Mammary epithelial cell (primary cell): ENCODE measurements around the gene SYNE1.

Source experiments
- CTCF ChIP-seq, 2 donors: IDR thresholded peaks in 1 of 2; conservative IDR thresholded peaks in 1 of 2; 2 replicates each; pipeline ENCODE4 v1.5.1; 2011 to 2012; ENCODE audit warnings: inconsistent platforms in 2 of 2, low read length in 2 of 2, mild to moderate bottlenecking in 2 of 2, control low read depth in 1 of 2, low read depth in 1 of 2; ENCODE audit not compliant: insufficient read depth in 1 of 2; ENCODE audit errors: extremely low read depth in 1 of 2
- EZH2 ChIP-seq: IDR thresholded peaks from 2 replicates; pipeline ENCODE4 v1.6.1; 2012; ENCODE audit warnings: low read length, inconsistent platforms, borderline replicate concordance

GRCh38 chr6:152166497-152166896, 470.7 kb downstream of the SYNE1 start:
- TF ChIP-seq CTCF (conservative IDR thresholded peaks at IDR 0.05 in 1 of 2, IDR thresholded peaks at IDR 0.05 in 1 of 2; ENCODE audit: extremely low read depth in 1 of 2, insufficient read depth in 1 of 2, low read depth in 1 of 2, low read length in 2 of 2) (no peak), EZH2 (no peak)
